Adipose tissue (tissue), 3 donors: ENCODE measurements around the gene TMEM14A. TPM values are rescaled to one million over a fixed set of nuclear protein-coding genes. Genes with fewer than 3 reads are reported as not detected.
"Not testable (repeated sequence)": the region's sequence is repeated elsewhere in the genome, so short reads cannot be mapped to it uniquely, and the experiment has no call there.

Experiments
- H3K27ac ChIP-seq: one replicate; pipeline ENCODE4 v1.5.1; 2013; ENCODE audit warnings: low read depth, low read length
- WGBS, 3 donors: extraction: QIAGEN DNeasy Blood & Tissue Kit; methylation state at CpG; one replicate each; pipeline ENCODE4 v1.1.7; 2013; 5-methylcytosine and 5-hydroxymethylcytosine counted together
- polyA plus RNA-seq, 3 donors: library from polyadenylated mRNA; stranded (reverse); fragments of 200-250 nt; gene quantifications; one replicate each; pipeline ENCODE4 v1.2.3, GENCODE V29; 2013
- donor health status: healthy with polysubstance abuse.
- donor health status: Bipolar disorder and iron deficiency.
- donor health status: healthy.

The TMEM14A gene
- polyA plus RNA-seq, 3 donors = 16.9 to 26.2 (median 24.1) TPM

- H3K27ac ChIP-seq = no peak overlapping the region
These were observed 10.5 kb downstream of the TMEM14A start for GRCh38 chr6:52681416-52681815.

DNA sequence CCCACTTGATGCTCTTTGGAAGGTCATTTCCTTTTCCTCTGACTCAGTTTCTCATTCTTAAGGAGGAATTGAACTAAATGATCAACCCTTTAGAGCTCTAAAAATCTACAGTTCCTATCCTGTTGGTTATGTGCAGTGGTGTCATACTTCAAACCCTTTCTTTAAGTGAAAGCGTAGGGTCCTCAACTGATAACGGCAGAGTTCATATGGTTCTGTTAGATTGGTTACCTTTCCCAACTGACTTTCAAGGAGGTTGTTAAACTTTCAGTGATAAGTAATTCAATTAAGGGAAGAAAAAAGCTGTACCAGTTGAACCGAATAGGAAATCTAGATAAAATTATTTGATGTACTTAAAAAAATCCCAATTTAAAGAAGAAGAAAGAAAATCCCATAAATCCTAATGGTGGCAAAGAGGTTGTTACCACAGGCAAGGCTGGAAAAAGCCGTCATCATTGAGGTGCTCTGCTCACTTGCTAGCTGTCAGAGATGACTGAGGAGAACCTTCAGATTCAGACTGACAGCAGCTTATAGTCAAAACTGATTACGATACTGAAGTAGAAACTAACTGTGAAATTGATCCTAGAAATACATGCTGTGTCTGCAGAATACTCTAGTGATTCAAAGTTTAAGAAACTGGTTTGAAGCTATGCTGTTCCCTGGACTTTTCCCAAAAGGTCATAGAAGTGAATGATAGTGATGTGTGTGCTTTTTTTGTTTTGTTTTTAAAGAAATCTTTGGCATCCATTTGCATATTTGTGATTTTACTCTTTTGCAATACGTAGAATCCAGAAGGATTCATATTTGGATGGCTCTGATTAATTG, 16.2 kb downstream of the TMEM14A start:
- no peak overlapping the region for H3K27ac ChIP-seq
- WGBS, 3 donors = 90 to 94% (median 91%) methylated on average over 6 of the region's 6 CpGs

GRCh38 chr6:52689857-52690256, 18.9 kb downstream of the TMEM14A start:
- 84 to 95% (median 87%) methylated on average over 3 of the region's 3 CpGs for WGBS, 3 donors
- H3K27ac ChIP-seq = no peak overlapping the region

- H3K27ac ChIP-seq = no peak overlapping the region
- 63 to 84% (median 79%) methylated on average over 2 of the region's 2 CpGs for WGBS, 3 donors
These were observed 20.8 kb downstream of the TMEM14A start for GRCh38 chr6:52691718-52692117.

DNA sequence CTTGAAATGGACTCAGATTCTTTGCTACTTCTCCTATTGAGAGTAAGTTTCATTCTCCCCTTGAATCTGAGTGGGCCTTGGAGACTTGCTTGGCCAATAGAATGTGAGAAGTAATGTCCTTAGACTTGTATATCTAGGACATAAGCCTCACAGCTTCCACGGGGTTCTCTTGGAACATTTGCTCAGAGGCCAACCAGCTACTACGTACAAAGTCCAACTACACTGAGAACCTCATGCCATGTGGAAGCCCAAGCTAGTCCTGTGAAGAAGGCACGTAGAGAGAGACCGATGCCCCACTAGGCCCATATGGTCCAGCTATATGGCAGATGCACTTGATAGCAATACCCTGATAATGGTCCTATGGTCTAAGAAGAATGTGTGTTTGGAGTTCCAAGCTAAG, 22.9 kb downstream of the TMEM14A start:
- H3K27ac ChIP-seq = no peak overlapping the region
- WGBS, 3 donors = 61 to 97% (median 97%) methylated on average over 4 of the region's 4 CpGs

GRCh38 chr6:52694404-52694803, 23.5 kb downstream of the TMEM14A start:
- WGBS, 3 donors = 93 to 98% (median 97%) methylated on average over 2 of the region's 2 CpGs
- H3K27ac ChIP-seq = no peak overlapping the region

- WGBS, 3 donors = 67 to 80% (median 73%) methylated on average over 4 of the region's 4 CpGs
- no peak overlapping the region for H3K27ac ChIP-seq
These were observed 25.5 kb downstream of the TMEM14A start for GRCh38 chr6:52696418-52696817.

DNA sequence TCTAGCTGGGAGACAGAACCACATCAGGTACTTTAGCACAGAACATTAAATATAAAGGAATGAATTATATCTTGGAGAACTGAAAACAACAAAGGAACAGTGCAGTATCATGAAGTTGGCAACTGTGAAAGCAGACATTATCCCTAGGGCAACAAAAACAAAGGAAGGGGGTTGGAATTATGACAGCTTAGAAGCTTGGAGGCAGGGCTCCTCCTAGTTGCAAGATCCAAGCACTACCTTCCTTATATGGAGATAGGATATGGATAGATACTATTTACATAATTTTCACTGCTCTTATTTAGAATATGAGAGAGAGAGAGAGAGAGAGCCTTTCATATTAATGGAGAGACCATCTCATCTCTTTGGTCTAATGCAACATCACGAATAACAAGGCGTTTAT, 27.0 kb downstream of the TMEM14A start:
- WGBS, 3 donors = 98% methylated on average over 2 of the region's 2 CpGs
- H3K27ac ChIP-seq = no peak overlapping the region

GRCh38 chr6:52704060-52704459, 33.1 kb downstream of the TMEM14A start:
- H3K27ac ChIP-seq = no peak overlapping the region

GRCh38 chr6:52704781-52705502, 34.0 kb downstream of the TMEM14A start:
- H3K27ac ChIP-seq = not testable (repeated sequence)
- WGBS, 3 donors = 89 to 95% (median 93%) methylated on average over 6 of the region's 6 CpGs

DNA sequence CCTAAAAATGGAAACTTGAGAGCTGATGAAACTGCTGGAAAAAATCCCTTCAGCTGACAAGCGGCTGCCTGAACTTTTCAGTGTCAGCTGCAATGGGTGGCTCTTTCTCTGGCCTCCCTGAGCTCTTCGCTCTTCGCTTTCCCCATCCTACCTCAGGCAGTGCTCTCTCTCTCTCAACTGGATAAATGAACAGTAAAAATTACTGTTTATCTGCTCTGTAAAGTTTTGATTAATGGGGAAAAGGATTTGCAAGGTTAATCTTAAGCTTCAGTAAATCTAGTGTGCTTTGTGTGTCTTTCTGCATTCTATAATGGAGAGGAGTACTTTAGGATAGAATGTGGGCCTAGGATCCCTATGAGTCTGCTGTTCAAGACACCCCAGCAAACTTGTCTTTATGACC, 35.1 kb downstream of the TMEM14A start:
- no peak overlapping the region for H3K27ac ChIP-seq
- 93 to 99% (median 96%) methylated on average over 3 of the region's 3 CpGs for WGBS, 3 donors

GRCh38 chr6:52707963-52708680, 37.2 kb downstream of the TMEM14A start:
- 74 to 84% (median 83%) methylated on average over 3 of the region's 3 CpGs for WGBS, 3 donors
- H3K27ac ChIP-seq = no peak overlapping the region

- 74 to 85% (median 75%) methylated on average over 2 of the region's 2 CpGs for WGBS, 3 donors
- no peak overlapping the region for H3K27ac ChIP-seq
These were observed 41.2 kb downstream of the TMEM14A start for GRCh38 chr6:52712136-52712535.

DNA sequence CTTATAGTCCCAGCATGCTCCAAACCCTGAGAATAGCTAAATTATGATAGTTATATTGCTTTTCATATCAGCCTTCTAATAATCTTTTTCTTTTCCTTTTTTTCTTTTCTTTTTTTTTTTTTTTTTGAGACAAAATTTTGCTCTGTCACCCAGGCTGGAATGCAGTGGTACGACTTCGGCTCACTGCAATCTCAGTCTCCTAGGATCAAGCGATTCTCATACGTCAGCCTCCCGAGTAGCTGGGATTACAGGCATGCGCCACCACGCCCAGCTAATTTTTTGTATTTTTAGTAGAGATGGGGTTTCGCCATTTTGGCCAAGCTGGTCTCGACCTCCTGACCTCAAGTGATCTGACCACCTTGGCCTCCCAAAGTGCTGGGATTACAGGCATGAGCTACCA, 43.8 kb downstream of the TMEM14A start:
- not testable (repeated sequence) for H3K27ac ChIP-seq
- WGBS, 3 donors = 92 to 96% (median 96%) methylated on average over 9 of the region's 9 CpGs

DNA sequence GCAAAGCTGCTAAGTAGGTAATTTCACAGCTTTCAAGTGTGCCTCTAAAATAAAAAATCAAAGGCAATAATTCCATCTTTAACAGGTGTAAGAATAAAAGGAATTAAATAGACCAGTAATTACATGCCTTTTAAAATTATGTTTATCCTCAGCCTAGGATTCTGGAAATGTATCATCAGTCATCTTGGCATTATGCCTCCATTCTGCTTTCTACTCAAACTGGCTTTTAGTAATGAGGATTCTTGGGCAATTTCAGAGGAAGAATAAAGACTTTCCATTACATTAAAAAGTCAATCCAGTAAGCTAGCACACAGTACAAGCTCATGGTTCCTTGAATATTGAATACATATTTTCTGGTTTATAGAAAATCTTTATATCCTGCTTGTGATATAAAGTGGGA, 47.6 kb downstream of the TMEM14A start:
- no peak overlapping the region for H3K27ac ChIP-seq

GRCh38 chr6:52720321-52720720, 49.4 kb downstream of the TMEM14A start:
- no peak overlapping the region for H3K27ac ChIP-seq
- 75 to 84% (median 84%) methylated on average over 2 of the region's 2 CpGs for WGBS, 3 donors

DNA sequence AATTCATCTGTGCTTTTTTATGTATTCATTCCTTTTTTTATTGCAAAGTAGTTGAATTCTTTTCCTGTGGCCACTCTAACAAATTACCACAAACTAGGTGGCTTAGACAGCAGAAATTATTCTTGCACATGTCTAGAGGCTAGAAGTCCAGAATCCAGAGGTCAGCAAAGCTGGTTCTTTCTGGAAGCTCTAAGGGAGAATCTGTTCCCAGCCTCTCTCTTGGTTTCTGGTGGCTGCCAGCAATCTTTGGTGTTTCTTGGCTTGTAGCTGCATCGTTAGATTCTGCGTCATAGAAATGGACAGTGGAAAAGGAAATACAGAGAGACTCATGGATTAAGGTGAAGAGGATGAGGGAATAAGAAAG, 53.1 kb downstream of the TMEM14A start:
- 29 to 53% (median 47%) methylated on average over 2 of the region's 2 CpGs for WGBS, 3 donors
- H3K27ac ChIP-seq = no peak overlapping the region

GRCh38 chr6:52724406-52725121, 53.7 kb downstream of the TMEM14A start:
- 47 to 80% (median 75%) methylated on average over 13 of the region's 13 CpGs for WGBS, 3 donors
- H3K27ac ChIP-seq = no peak overlapping the region

DNA sequence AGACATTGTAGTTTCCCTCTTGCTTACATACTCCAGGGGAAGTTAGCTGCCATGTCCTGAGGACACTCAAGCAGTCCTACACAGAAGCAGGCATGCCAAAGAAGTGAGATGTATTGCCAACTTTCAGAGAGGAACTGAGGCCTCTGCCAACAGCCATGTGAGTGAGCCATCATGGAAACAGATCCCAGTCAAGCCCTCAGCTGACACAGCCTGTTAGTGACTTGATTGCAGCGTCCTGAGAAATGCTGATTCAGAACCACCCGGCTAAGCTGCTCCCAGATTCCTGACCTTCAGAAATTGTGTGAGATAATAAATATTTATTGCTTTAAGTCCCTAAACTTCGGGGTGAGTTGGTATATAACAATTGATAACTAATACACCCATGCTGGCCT, 54.2 kb downstream of the TMEM14A start:
- 29 to 72% (median 68%) methylated on average over 3 of the region's 3 CpGs for WGBS, 3 donors
- no peak overlapping the region for H3K27ac ChIP-seq
